ENCODE results near the gene MYH15. TPM values are rescaled to one million over a fixed set of nuclear protein-coding genes. Genes with fewer than 3 reads are reported as not detected.

MYH15 gene
- total RNA-seq, 3 donors from 2014 or later, result 0.03 to 0.08 TPM; not detected in 1

DNA sequence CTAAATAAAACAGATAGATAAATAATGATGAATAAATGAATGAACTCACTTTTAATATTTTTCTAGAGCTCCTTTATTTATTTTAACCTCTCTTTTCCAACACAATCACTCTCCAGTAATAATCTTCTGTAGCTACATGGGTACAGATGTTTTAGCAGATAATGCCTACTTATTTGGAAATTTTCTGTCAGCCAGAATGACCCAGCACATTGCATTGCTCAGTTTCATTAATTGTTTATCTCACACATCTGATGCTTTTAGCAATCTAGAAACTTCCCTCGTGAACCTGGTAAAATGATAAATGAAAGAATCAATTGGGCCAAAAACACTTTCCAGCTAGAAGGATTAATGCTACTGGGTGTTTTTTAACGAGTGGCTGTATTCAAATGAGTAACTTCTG lies 14.9 kb upstream of the MYH15 start:
- no peak for DNase-seq
- Mint-ChIP-seq H3K27me3 (ENCODE audit: low read depth) (peaks cover 14% of the 10 kb centered on the region), H3K36me3 (ENCODE audit: insufficient read depth) (no peaks in the 10 kb centered on the region), H3K4me1 (ENCODE audit: low read depth) (no peaks in the 10 kb centered on the region), H3K9me3 (no peaks in the 10 kb centered on the region), H3K4me3 (no peak overlapping the region)
- no peak for ATAC-seq

GRCh38 chr3:108524537-108524936 lies 14.1 kb upstream of the MYH15 start:
- no peaks in the 10 kb centered on the region for H3K4me1 Mint-ChIP-seq (ENCODE audit: low read depth)
- DNase-seq (no peak), ATAC-seq (no peak)
- H3K36me3 Mint-ChIP-seq (ENCODE audit: insufficient read depth), result no peaks in the 10 kb centered on the region
- H3K4me3 Mint-ChIP-seq, result no peak overlapping the region
- no peaks in the 10 kb centered on the region for H3K9me3 Mint-ChIP-seq
- H3K27me3 Mint-ChIP-seq (ENCODE audit: low read depth), result peaks cover 8% of the 10 kb centered on the region

GRCh38 chr3:108518895-108519294 lies 8.5 kb upstream of the MYH15 start:
- Mint-ChIP-seq H3K4me3 (no peak overlapping the region), H3K36me3 (ENCODE audit: insufficient read depth) (no peaks in the 10 kb centered on the region), H3K4me1 (ENCODE audit: low read depth) (no peaks in the 10 kb centered on the region), H3K9me3 (no peaks in the 10 kb centered on the region), H3K27me3 (ENCODE audit: low read depth) (peaks cover 6% of the 10 kb centered on the region)
- ATAC-seq, result no peak
- DNase-seq, result no peak

GRCh38 chr3:108516881-108517280 lies 6.5 kb upstream of the MYH15 start:
- Mint-ChIP-seq H3K9me3 (no peaks in the 10 kb centered on the region), H3K4me3 (no peak overlapping the region), H3K4me1 (ENCODE audit: low read depth) (no peaks in the 10 kb centered on the region), H3K27me3 (ENCODE audit: low read depth) (peaks cover 4% of the 10 kb centered on the region), H3K36me3 (ENCODE audit: insufficient read depth) (no peaks in the 10 kb centered on the region)
- ATAC-seq (no peak), DNase-seq (no peak)

- ATAC-seq (no peak), DNase-seq (no peak)
- Mint-ChIP-seq H3K27me3 (ENCODE audit: low read depth) (peaks cover 3% of the 10 kb centered on the region), H3K4me1 (ENCODE audit: low read depth) (no peaks in the 10 kb centered on the region), H3K9me3 (no peaks in the 10 kb centered on the region), H3K36me3 (ENCODE audit: insufficient read depth) (no peaks in the 10 kb centered on the region), H3K4me3 (no peak overlapping the region)
Measured at GRCh38 chr3:108513961-108514360, 3.6 kb upstream of the MYH15 start.

DNA sequence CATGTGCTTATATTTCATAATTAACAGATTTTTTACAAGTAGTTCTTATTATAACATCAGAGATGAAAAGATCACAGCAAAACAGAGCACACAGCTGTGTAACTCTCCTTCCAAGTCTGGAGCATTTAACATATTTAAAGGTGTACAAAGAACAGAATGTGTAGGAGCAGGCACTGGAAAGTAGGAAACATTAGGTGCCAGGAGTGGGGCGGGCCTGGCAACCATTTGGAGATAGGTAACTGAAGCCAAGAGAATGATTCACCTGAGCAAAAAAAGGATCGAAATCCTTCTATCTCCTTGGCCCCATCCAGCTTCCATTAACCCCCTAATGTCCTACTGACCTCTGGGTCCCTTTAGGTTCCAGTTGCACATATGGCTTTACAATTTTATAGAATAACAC lies 2.3 kb upstream of the MYH15 start:
- Mint-ChIP-seq H3K4me3 (no peak overlapping the region), H3K4me1 (ENCODE audit: low read depth) (no peaks in the 10 kb centered on the region), H3K36me3 (ENCODE audit: insufficient read depth) (no peaks in the 10 kb centered on the region), H3K27me3 (ENCODE audit: low read depth) (no peaks in the 10 kb centered on the region), H3K9me3 (no peaks in the 10 kb centered on the region)
- DNase-seq, result no peak
- ATAC-seq, result no peak

GRCh38 chr3:108511490-108511889 lies 1.1 kb upstream of the MYH15 start:
- no peaks in the 10 kb centered on the region for H3K9me3 Mint-ChIP-seq
- no peaks in the 10 kb centered on the region for H3K36me3 Mint-ChIP-seq (ENCODE audit: insufficient read depth)
- no peak for ATAC-seq
- no peak for DNase-seq
- no peaks in the 10 kb centered on the region for H3K4me1 Mint-ChIP-seq (ENCODE audit: low read depth)
- no peak overlapping the region for H3K4me3 Mint-ChIP-seq
- H3K27me3 Mint-ChIP-seq (ENCODE audit: low read depth), result no peaks in the 10 kb centered on the region

- DNase-seq (no peak), ATAC-seq (no peak)
- H3K36me3 Mint-ChIP-seq (ENCODE audit: insufficient read depth), result no peaks in the 10 kb centered on the region
- H3K9me3 Mint-ChIP-seq, result no peaks in the 10 kb centered on the region
- H3K4me1 Mint-ChIP-seq (ENCODE audit: low read depth), result no peaks in the 10 kb centered on the region
- H3K4me3 Mint-ChIP-seq, result no peak overlapping the region
- no peaks in the 10 kb centered on the region for H3K27me3 Mint-ChIP-seq (ENCODE audit: low read depth)
Measured at GRCh38 chr3:108511055-108511454, 659 bp upstream of the MYH15 start.

DNA sequence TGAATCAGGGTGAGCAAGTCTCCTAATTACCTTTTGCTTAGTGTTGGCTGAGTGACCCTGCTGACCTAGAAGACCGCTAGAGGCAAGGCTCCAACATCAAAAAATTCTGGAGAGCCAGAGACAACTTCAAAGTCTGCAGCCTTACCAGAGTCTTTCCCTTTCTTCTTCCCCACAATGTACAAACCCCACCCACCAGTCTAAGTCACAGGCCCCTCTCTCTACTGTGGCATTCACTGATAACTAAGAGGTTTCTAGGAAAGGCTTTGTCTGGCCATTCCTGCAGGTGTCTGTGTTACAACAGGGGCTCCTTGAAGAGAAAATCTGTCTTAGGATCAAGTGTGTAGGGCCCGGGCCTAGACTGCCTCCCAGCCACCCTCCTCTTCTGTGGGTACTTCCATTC lies 525 bp downstream of the MYH15 start:
- Mint-ChIP-seq H3K27me3 (ENCODE audit: low read depth) (no peaks in the 10 kb centered on the region), H3K4me1 (ENCODE audit: low read depth) (no peaks in the 10 kb centered on the region), H3K9me3 (no peaks in the 10 kb centered on the region), H3K4me3 (no peak overlapping the region), H3K36me3 (ENCODE audit: insufficient read depth) (no peaks in the 10 kb centered on the region)
- DNase-seq (no peak), ATAC-seq (no peak)

DNA sequence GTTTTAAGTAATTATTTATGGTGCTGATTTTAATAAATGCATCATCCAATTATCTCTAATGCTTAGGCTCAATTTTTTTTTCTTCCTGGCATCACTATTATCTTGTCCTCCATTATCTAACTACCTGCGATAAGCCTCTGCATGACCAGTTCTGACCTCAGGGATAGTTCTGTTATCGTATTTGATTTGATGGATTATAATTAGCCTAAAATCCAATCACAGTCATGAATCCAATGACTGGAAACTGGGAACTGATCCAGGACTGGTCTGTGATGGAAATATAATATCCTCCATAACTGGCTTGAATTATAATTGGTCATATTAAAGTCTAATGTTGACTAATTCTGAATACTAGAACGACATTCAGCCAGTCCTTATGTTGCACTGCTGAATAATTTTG lies 1.1 kb downstream of the MYH15 start:
- DNase-seq (no peak), ATAC-seq (no peak)
- no peaks in the 10 kb centered on the region for H3K27me3 Mint-ChIP-seq (ENCODE audit: low read depth)
- H3K4me1 Mint-ChIP-seq (ENCODE audit: low read depth), result no peaks in the 10 kb centered on the region
- H3K9me3 Mint-ChIP-seq, result no peaks in the 10 kb centered on the region
- H3K36me3 Mint-ChIP-seq (ENCODE audit: insufficient read depth), result no peaks in the 10 kb centered on the region
- no peak overlapping the region for H3K4me3 Mint-ChIP-seq

DNA sequence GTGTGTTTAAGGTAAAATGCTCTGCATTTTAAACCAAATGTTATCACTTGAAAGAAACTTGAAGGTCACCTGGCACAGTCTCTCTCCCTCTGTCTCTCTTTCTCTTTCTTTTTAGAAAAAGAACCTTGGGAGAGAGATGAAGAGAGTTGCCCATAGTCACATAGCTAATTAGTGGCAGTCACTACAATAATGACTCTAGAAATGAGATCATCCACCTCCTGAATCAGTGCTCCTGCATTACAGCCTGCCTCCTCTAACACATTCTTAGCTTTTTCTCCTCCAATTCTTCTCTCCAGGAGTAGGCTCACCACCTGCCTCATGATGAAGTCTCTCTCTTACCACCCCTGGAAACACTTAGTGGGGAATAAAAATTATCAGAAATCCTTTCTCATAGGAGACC lies 2.5 kb downstream of the MYH15 start:
- no peak for ATAC-seq
- H3K36me3 Mint-ChIP-seq (ENCODE audit: insufficient read depth), result no peaks in the 10 kb centered on the region

DNA sequence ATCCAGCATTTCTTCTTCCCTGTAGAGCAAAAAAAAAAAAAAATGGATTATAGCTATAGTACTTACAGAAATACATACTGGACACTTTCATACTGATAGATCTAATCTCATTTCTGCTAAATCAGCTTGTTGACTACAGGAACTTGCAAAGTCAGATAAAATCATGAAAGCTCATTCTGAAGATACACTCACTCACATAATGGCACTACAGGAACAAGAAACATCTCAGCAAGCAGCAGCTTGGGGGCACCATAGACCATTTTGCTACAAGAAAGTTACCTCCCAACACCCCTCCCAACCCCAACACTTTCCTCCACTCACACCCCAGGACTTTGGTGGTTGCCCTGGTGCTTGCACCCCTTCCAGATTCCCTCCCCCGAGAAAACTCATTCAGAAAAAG lies 4.6 kb downstream of the MYH15 start:
- no peak overlapping the region for H3K4me3 Mint-ChIP-seq
- no peaks in the 10 kb centered on the region for H3K36me3 Mint-ChIP-seq (ENCODE audit: insufficient read depth)
- H3K9me3 Mint-ChIP-seq, result no peaks in the 10 kb centered on the region
- no peak for ATAC-seq
- H3K27me3 Mint-ChIP-seq (ENCODE audit: low read depth), result no peaks in the 10 kb centered on the region
- H3K4me1 Mint-ChIP-seq (ENCODE audit: low read depth), result no peaks in the 10 kb centered on the region
- no peak for DNase-seq

More for the DNA sequence above, 2.5 kb downstream of the MYH15 start:
- Mint-ChIP-seq H3K27me3 (ENCODE audit: low read depth) (no peaks in the 10 kb centered on the region), H3K9me3 (no peaks in the 10 kb centered on the region), H3K4me3 (no peak overlapping the region), H3K4me1 (ENCODE audit: low read depth) (no peaks in the 10 kb centered on the region)
- DNase-seq, result no peak

GRCh38 chr3:108503722-108504121 lies 6.7 kb downstream of the MYH15 start:
- no peak overlapping the region for H3K4me3 Mint-ChIP-seq
- H3K27me3 Mint-ChIP-seq (ENCODE audit: low read depth), result no peaks in the 10 kb centered on the region
- H3K36me3 Mint-ChIP-seq (ENCODE audit: insufficient read depth), result no peaks in the 10 kb centered on the region
- DNase-seq (no peak), ATAC-seq (no peak)
- no peaks in the 10 kb centered on the region for H3K9me3 Mint-ChIP-seq
- no peaks in the 10 kb centered on the region for H3K4me1 Mint-ChIP-seq (ENCODE audit: low read depth)

DNA sequence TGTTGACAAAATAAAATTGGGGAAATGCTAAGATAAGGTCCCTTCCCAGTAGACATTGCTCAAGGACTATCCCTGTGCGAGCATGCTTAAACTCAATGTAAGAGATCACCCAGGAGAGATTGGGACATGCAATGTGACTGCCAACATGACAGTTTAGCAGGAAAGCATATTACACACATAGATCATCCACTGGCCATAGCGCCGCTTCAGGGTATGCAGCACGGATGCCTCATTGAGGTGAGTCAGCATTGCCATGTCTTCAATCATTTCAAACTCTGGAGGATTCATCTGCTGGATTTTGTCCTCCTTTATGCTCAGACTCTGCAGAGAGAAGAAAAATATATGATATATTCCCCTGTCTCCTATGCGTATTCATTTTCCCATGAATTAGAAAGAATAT lies 8.9 kb downstream of the MYH15 start:
- H3K36me3 Mint-ChIP-seq (ENCODE audit: insufficient read depth), result no peaks in the 10 kb centered on the region
- H3K4me1 Mint-ChIP-seq (ENCODE audit: low read depth), result no peaks in the 10 kb centered on the region
- ATAC-seq (no peak), DNase-seq (no peak)
- no peaks in the 10 kb centered on the region for H3K27me3 Mint-ChIP-seq (ENCODE audit: low read depth)
- no peak overlapping the region for H3K4me3 Mint-ChIP-seq
- no peaks in the 10 kb centered on the region for H3K9me3 Mint-ChIP-seq

DNA sequence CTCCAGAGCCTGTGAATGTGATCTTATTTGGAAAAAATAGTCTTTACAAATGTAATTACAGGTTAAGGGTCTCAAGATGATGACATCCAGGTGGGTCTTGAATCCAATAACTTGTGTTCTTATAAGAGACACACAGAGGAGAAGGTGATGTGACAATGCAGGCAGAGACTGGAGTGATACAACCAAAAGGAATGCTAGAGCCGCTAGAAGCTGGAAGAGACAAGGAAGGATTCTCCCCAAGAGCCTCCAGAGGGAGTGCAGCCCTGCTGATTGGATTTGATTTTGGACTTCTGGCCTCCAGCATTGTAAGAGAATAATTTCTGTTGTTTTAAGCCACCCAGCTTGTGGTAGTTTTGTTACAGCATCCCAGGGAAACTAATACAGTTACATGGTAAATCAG lies 9.7 kb downstream of the MYH15 start:
- Mint-ChIP-seq H3K4me1 (ENCODE audit: low read depth) (no peaks in the 10 kb centered on the region), H3K9me3 (no peaks in the 10 kb centered on the region), H3K36me3 (ENCODE audit: insufficient read depth) (no peaks in the 10 kb centered on the region), H3K27me3 (ENCODE audit: low read depth) (no peaks in the 10 kb centered on the region), H3K4me3 (no peak overlapping the region)
- DNase-seq (no peak), ATAC-seq (no peak)

GRCh38 chr3:108497271-108497670 lies 13.1 kb downstream of the MYH15 start:
- Mint-ChIP-seq H3K4me1 (ENCODE audit: low read depth) (no peaks in the 10 kb centered on the region), H3K36me3 (ENCODE audit: insufficient read depth) (no peaks in the 10 kb centered on the region), H3K4me3 (no peak overlapping the region), H3K27me3 (ENCODE audit: low read depth) (no peaks in the 10 kb centered on the region), H3K9me3 (no peaks in the 10 kb centered on the region)
- DNase-seq (no peak), ATAC-seq (no peak)

All from activated T-cell treated with anti-CD3 and anti-CD28 coated beads, Interleukin-2, amount 50 U/mL, for 4 hours (primary cell).